Stimulated activated CD4-positive, alpha-beta T cell treated with anti-CD3 and anti-CD28 coated beads, Interleukin-1b, Interleukin-23, amount 100 ng/mL, for 24 hours (primary cell): ENCODE measurements around the gene KLC4.
A peak's percentile ranks its signal among the peaks of the same experiment; 100 is the strongest.

ENCODE experiments used
- DNase-seq, 4 experiments: peaks; one replicate each; pipeline ENCODE4 v3.0.0-alpha.2; 2020; ENCODE audit warnings: low read depth in 4 of 4, low spot score in 1 of 4

KLC4 gene

GRCh38 chr6:43059168-43060033, at the start of gene KLC4, which contains the start of gene MRPL2:
TSS of gene KLC4 (plus strand) at chr6:43059631. CDS start at chr6:43061336, 1,705 bp downstream.
TSS of gene MRPL2 (minus strand) at chr6:43059434. CDS start at chr6:43059381, 53 bp downstream.
- peak; percentile 92 to 97 (median 93) for DNase-seq

GRCh38 chr6:43011207-43011606, 48.2 kb upstream of the KLC4 start:
- no peak for DNase-seq

- DNase-seq, result no peak
These were observed 47.1 kb upstream of the KLC4 start for GRCh38 chr6:43012364-43012763.

GRCh38 chr6:43013097-43013842, 46.2 kb upstream of the KLC4 start:
- peak in 1 of 4 experiments; percentile 34 for DNase-seq

- DNase-seq, result peak; percentile 94 to 99 (median 96)
These were observed 45.5 kb upstream of the KLC4 start, which contains the start of the genes KLHDC3 and MEA1 for GRCh38 chr6:43013843-43014433. TSS of gene KLHDC3 (plus strand) at chr6:43014249. CDS start at chr6:43017193, 2,944 bp downstream. TSS of gene MEA1 (minus strand) at chr6:43013946. CDS start at chr6:43013813, 133 bp downstream.

- DNase-seq, result no peak
These were observed 45.0 kb upstream of the KLC4 start for GRCh38 chr6:43014434-43014909.

GRCh38 chr6:43016176-43016942, 43.1 kb upstream of the KLC4 start:
- no peak for DNase-seq

GRCh38 chr6:43016943-43017334, 42.5 kb upstream of the KLC4 start:
- no peak for DNase-seq

GRCh38 chr6:43019152-43019551, 40.3 kb upstream of the KLC4 start:
- DNase-seq, result no peak

- no peak for DNase-seq
These were observed 39.3 kb upstream of the KLC4 start for GRCh38 chr6:43020052-43020705.

- no peak for DNase-seq
These were observed 38.6 kb upstream of the KLC4 start for GRCh38 chr6:43020847-43021246.

- DNase-seq, result peak; percentile 38 to 72 (median 60)
These were observed 38.0 kb upstream of the KLC4 start, which contains the start of gene RRP36 for GRCh38 chr6:43021270-43022047. TSS of gene RRP36 (plus strand) at chr6:43021623. CDS start at chr6:43021655, 32 bp downstream.

- DNase-seq, result no peak
These were observed 35.0 kb upstream of the KLC4 start for GRCh38 chr6:43024436-43024835.

GRCh38 chr6:43026365-43026764, 33.1 kb upstream of the KLC4 start:
- no peak for DNase-seq

GRCh38 chr6:43029120-43029519, 30.3 kb upstream of the KLC4 start:
- no peak for DNase-seq

GRCh38 chr6:43032326-43032725, 27.1 kb upstream of the KLC4 start:
- DNase-seq, result no peak

- no peak for DNase-seq
These were observed 25.8 kb upstream of the KLC4 start for GRCh38 chr6:43033496-43034189.

GRCh38 chr6:43034190-43034525, 25.3 kb upstream of the KLC4 start:
- no peak for DNase-seq
